Superior temporal gyrus (tissue), 1 donor: Measurements from ENCODE around the gene SIL1.
"Not testable (repeated sequence)": the region's sequence is repeated elsewhere in the genome, so short reads cannot be mapped to it uniquely, and the experiment has no call there.

Source experiments
- DNase-seq: peaks from one replicate; pipeline ENCODE4 v3.0.0-alpha.2; 2016; ENCODE audit errors: extremely low spot score

SIL1 gene

DNA sequence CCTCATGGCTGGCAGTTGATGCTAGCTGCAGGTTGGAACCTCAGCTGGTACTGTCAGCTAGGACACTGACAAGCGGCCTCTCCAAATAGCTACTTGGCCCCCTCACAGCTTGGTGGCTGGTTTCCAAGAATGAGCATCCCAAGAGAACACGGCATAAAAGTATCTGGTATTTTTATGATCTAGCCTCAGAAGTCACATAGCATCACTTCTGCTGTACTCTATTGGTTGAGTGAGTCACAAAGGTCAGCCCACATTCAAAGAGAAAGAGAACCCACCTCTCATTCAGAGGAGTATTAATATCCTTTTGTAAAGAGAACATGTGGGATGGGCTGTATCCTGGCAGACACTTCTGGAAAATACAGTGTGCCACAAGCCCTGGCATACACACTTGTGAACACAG lies 6.0 kb upstream of the SIL1 start:
- DNase-seq: no peak

DNA sequence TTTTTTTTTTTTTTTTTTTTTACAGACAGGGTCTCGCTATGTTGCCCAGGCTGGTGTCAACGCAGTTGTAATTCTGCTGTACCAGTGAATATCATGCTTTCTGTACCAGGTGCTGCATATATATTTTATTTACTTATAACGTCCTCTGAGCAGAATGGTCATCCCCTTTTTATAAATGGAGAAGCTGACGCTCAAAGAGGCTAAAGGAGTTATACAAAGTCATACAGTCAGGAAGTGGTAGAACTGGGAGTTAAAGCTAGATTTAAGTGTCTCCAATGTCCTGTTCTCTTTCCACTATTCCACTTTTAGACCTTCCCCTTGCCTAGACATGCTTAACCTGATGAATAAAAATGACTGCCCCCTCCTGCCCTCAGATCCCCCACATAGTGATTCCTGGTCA lies 1.2 kb upstream of the SIL1 start:
- no peak for DNase-seq

DNA sequence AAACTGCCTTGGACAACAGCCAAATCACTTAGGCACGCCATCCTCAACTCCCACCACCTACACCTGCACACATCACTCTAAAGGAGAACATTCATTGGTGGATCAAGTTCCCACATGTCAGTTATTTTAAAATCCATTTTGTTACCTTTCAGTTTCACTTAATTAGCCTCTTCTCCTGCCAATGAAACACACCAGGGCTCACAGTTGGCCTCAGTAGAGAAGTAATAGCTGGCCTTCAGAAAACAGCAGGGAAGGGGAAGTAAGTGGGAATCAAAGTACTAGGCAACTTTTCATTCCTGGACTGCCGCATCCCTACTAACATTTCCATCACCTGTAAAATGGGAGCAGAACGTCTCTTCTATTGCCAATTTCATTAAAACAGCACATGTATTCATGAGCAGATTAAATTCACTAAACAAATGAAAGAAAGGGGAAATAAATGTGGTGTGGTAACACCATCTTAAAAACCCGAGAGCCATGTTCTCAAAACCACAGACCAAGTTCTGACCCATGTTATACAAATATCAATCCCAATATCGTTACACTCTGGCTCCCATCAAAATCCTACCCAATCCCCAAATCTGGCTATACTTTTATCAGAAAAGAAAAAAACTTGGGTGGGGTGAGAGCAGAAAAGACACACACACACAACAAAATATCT lies 1.7 kb downstream of the SIL1 start:
- no peak for DNase-seq

DNA sequence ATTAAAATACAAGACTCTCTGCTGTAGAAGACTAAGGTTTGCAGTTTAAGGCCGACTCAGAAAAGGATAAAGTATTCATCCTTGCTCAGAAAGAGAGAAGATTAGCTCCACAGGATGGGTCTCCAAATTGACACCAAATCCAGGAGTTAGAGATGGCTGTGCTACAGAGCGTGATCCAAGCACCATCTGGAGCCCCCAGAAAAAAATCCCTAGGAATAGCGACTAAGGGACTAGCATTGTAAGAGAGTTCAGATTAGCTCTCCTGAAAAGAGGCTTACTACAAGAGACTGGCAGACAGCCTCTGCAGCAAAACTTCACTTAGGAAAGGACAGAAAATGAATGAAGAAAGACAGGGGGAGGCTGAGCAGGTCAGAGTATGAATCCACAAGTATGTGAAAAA lies 3.7 kb downstream of the SIL1 start:
- no peak for DNase-seq

DNA sequence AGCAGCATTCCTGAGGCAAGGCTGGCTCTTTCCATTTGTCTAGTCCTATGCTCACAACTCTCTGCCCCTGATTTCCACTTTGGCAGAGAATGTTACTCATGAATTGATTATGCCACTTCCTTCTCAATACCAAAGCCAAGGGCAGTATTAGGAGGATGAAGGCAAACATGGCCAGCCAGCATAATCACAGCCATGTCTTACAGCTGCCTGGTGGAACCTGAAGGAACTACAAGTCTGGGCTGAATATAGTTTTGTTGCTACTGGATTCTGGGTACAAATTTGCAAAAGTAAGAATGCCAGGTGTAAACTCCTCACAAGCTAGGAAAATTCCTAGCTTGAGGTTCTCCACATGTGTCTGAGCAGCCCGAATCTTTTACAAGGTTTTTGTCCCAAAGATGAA lies 4.2 kb downstream of the SIL1 start:
- no peak for DNase-seq

DNA sequence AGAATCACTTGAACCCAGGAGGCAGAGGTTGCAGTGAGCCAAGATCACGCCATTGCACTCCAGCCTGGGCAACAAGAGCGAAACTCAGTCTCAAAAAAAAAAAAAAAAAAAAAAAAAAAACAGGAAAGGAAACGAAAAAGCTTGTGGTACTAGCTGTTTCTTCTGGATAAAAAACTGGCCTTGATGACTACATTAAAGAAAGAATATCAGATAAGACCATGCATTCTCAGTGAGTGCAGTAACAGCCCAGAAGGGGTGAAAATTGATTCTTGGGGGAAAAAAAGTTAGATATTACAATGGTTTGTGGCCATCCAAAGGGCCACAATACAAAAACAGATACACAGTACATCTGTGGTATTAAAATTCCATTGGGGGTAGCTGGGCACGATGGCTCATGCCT lies 5.3 kb downstream of the SIL1 start:
- not testable (repeated sequence) for DNase-seq

DNA sequence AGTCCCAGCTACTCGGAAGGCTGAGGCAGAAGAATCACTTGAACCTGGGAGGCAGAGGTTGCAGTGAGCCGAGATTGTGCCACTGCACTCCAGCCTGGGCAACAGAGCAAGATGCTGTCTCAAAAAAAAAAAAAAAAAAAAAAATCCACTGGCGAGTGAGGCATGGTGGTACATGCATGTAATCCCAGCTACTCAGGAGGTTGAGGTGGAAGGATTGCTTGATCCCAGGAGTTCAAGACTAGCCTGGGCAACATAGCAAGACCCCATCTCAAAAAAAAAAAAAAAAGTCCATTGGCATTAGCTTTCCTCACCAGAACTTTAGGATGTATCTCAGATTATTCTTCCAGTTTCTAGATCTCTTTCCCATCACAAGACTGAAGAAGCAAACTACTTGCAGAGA lies 6.2 kb downstream of the SIL1 start:
- DNase-seq: not testable (repeated sequence)

DNA sequence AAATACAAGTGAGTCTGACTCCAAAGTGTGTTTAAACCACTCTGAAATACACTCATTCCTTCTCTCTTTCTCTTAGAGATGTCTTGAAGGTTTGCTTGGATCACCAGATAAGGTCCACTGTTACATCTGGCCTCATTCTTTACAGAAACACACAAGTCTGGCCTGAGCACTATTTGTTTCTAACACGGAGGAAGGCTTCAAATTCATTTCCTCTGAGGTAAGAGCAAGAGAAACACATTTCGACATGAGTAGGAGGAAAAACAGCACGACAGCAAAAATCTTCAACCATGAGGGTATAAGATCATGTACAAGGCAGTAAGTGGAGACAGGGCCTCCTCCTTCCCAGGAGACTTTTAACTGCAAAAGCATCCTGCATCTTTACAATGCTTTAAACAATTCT lies 8.0 kb downstream of the SIL1 start:
- no peak for DNase-seq

DNA sequence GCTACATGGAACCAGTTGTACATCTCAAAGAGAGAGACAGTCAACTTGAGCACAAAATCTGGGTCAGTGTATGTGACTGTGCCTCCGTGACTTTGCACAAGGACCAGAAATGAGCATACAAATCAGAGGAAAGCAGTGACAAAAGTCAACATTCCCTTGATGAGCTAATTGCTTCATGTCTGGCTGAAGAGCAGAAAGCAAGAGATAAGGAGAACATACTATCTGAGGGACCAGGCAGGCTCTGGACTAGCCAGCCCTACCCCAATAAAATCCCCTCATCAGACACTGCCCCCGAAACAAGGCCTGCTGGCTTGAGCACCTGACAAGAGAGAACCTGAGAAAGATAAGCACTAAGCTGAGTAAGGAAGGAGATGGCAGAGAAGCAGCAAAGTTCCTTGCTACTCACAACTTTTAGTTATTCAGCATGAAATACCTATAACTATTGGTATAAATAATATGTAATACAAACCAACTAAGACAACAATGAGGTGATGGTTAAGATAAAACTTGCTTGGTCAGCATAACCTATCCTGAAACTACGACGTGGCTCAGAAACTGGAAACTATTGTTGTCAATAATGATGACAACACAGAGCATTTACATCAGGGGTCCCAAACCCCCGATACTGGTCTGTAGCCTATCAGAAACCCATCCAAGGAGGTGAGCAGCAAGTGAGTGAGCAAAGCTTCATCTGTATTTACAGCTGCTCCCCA lies 9.5 kb downstream of the SIL1 start:
- no peak for DNase-seq

DNA sequence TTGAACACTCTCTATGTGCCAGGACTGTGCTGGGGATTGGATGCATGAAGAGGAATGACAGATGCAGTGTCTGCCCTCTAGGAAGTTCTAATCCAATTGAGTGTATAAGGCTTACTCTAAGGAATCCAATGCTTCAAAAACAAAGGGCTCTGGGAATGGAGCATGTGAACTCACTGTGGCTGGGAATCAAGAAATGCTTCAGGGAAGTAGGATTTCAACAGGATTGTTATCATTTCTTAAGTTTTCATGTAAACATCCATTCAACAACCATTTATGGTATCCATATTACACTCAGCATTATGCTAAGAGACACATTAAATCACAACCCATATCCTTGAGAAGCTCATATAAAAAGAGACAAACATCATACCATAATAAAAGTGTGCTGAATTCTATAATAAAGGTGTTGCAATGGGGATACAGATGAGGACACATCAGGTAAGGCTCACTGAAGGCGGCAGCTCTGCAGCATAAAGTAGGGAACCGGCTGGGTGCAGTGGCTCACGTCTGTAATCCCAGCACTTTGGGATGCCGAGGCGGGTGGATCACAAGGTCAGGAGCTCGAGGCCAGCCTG lies 11.3 kb downstream of the SIL1 start:
- no peak for DNase-seq

DNA sequence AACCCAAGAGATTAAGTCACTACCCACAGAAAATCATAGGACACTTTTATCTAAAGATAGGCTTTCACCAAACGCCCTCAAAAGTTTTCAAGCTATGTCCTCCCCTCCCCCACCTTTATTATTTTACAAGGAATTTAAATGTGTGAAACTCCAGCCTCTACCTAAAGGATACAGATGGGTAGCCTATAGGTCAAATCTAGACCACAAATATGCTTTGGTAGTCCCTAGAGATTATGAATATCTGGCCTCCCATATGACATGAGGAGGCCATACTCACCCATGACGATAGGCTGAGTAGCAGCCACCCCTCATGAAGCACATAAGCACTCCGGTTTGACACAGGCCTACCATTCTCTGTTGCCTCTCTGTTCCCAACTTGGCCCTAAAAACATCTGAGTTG lies 11.9 kb downstream of the SIL1 start:
- no peak for DNase-seq

DNA sequence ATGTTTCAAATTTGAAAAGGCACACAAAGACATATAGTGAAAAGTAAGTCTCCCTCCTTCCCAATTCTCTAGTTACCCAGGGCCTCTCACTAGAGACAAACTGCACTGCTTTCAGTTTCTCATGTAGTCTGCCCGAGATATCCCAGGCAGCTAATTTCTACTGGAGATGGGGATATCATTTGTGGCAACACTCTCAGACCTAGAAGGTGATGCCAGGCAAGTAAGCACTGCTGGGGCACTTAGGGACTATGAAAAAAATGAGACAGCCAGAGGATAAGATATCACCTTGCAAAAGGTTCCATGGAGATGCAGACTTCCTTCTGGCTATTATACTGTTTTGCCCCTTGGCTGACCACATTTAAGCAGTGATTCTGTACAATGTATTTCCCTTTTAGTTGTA lies 12.6 kb downstream of the SIL1 start:
- no peak for DNase-seq

DNA sequence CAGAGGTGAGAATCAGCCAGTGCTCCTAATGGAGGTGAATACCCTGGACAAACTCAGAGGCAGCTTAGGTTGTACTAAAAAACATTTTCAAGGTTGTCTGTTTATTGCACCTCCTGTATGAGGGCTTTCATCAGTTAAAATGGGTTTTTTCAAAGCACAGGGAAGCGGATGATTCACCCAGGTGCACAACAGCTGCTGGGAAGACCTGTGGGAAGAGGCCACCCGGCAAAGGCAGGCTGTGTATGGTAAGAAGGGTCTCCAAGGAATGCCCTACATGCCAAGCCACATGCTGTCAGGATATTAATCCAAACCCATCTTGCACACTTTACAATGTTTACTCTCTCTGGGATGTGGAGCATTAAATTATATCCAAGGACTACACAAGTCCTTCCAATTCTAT lies 14.7 kb downstream of the SIL1 start:
- DNase-seq: no peak

DNA sequence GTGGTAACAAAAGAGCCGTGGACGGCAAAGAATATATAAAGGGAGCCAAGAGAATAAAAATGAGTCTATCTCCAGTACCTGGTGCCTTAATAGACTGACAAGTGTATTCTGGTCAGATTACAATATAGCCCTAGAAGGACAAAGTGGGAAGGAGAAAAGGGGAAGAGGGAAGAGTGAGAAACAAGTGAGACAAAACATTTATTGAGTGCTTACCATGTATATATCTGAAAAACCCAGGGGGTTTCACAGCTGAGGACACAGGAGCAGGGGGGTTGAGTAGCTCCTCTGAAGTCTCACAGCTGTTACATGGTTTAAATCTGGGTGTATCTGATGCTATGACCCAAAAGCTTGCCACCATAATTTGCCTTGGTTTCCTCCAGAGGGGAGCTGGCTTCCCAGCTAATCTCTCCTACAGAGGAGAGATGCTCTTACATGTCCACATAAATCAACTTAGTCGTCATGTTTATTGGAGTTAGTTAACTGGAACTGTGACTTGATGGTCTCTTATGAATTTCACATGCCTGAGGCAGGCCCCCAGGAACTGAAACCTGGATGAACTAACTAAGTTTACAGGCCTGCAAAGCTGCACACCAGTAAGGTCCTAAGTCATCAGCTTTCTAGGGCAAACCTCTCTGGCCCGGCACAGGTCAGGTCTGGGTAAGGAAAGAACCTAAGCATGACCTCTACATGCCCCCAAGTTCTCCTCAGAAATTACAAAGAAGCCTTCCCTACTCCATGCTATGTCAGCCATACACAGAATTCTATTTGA lies 15.5 kb downstream of the SIL1 start:
- DNase-seq: no peak

DNA sequence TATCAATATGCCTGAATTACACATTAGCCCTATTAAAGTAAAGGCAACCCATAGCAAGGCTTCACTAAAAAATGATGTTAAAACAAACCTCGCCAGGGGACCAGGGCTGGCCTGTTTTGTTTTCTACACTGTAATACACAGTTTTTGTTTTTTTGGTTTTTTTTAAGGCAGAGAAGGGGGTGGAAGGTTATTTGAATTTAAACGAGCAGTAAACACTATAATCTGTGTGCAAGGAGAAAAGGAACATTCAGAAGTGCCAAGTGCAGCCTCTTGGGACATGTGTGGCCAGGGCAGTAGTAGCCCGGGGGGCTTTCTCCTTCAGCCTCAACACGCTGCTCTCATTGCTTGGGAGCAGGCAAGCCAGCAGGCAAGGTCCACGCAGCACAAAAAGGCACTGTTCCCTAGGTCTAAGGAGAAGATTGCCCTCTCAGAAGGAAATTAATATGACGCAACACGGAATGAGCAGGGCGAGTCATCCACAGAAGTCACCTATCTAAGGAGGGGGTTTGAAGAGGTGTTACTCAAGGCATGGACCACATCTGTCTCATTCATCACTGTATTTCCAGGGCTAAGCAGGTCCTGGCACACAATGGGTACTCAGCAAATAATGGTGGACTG lies 16.2 kb downstream of the SIL1 start:
- DNase-seq: no peak

DNA sequence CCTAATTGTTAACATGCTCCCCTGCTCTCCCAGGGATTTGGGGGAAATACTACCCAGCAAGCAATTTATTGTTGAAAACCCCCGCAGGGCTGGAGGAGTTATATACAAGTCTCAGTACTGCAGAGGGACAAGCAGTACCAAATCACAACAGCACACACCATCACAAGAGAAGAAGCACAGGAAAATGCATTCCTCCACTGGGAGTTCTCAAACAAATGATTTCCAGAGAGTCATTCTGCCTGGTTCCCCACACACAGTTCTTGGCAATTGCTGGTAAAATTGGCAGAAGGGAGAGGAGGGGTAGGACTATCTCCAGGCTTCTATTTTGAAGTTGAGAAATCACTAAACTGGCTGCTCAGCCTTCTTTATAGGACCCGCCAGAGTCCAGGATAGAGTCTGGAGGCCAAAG lies 16.8 kb downstream of the SIL1 start:
- DNase-seq: peak; percentile 29

DNA sequence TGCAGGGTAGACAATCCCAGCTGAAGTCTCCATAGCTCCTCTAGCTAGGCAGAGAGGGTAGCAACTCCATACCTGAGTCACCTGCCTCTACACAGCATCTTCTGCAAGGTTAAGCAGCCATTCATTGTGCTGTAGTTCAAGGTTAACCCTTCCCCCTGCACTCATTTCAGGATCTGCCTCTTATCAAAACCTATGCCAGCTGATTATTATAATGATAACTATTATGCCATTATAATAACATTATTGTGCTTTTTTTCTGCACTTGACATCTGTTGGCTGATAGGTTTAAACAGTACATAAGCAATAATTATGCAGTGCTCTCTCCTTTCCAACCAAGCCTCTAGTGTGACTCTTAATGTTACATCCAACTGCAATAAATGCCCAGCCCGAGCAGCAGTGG lies 17.3 kb downstream of the SIL1 start:
- DNase-seq: no peak

DNA sequence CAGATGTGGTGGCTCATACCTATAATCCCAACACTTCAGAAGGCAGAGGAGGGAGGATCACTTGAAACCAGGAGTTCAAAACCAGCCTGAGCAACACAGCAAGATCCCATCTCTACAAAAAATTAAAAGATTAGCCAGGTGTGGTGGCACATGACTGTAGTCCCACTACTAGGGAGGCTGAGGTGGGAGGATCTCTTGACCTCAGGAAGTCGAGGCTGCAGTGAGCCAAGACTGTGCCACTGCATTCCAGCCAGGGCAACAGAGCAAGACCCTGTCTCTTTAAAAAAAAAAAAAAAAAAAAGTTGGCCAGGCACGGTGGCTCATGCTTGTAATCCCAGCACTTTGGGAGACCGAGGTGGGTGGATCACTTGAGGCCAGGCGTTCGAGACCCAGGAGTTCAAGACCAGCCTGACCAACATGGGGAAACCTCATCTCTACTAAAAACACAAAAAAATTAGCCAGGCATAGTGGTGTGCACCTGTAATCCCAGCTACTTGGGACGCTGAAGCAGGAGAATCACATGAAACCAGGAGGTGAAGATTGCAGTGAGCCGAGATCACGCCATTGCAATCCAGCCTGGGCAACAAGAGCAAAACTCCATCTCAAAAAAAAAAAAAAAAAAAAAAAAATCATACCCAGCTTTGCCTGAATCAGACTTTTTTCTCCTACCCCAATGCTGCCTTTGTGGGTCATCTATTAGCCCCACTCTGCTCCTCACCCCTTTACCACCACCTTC lies 18.2 kb downstream of the SIL1 start:
- not testable (repeated sequence) for DNase-seq

DNA sequence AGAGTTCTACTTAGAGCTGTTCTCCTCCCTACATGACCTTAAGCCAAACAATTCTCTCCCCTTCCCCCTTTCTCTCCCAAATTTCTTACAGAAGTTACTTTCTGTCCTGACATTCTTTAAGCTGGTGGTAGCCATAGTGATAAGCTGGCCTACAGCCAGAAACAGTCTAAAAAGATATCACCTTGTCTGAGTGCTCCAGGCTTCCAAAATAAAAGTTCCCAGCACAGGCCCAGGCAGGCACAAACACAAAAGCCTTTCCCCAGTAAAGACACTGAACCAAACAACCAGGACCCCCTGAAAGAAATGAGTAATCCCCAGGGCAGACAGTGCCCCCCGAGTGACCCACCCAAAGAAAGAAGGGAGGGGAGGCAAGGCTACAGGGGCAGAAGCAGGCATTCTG lies 19.2 kb downstream of the SIL1 start:
- DNase-seq: no peak

DNA sequence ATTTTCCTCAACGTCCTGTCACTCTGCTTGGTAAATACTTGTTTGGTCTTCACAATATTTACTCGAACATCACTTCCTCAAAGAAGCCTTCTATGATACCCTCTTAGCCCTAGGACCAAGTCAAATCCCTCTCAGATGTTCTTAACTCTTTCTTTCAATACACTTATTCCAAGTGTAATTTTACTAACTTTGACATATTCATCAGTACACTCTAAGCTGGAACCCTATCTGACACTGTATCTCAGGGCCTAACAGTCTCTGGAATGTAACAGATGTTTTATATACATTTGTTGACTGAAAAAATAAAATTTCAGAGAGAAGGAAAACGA lies 19.6 kb downstream of the SIL1 start:
- DNase-seq: no peak

DNA sequence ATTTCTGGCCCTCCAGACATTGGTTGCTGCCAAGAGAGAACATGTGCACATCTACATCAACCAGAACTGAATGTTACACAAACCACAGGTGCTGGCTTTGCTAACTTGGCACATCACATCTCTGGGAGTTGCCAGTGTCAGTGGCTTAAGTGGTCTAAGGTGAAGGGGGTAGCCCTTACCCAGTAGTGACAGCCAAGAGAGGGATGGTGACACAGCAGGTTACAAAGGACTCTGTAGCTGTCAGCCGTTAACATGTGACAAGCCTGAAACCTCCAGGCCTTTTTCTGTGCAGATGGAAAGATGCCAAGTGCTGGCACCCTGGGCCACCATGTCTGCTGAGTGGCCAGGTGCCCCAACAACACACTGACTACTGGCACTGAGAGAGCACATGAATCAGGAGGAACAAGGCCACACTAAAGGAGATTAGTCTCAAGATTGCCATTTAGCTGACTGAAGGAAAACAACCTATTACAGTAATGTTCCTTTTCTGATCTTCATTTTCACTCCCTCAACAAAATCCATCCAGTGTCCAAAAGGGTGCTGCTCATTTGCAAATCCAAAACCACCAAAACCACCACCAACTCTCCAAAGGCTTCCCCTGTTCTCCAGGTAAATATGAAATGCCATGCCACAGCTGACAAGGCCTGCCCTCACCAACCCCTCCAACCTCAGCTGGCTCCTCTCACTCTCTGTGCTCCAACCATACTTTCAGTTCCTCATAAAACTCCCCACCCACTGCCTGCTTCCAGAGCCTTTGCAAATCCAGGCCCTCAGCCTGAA lies 20.2 kb downstream of the SIL1 start:
- DNase-seq: no peak
